ENCODE measurements around the gene HDDC2. TPM values are rescaled to one million over a fixed set of nuclear protein-coding genes. Genes with fewer than 3 reads are reported as not detected.

Gene HDDC2
- total RNA-seq, 1 donor from 2014 or later: 10.7 TPM

- DNase-seq: no peak
These were observed 69.3 kb downstream of the HDDC2 start for GRCh38 chr6:125232466-125232865.

GRCh38 chr6:125231574-125232343, 70.0 kb downstream of the HDDC2 start:
- DNase-seq: no peak

- no peak for DNase-seq
These were observed 70.6 kb downstream of the HDDC2 start for GRCh38 chr6:125231133-125231532.

GRCh38 chr6:125230674-125231073, 71.1 kb downstream of the HDDC2 start:
- no peak for DNase-seq

- no peak for DNase-seq
These were observed 72.7 kb downstream of the HDDC2 start for GRCh38 chr6:125228981-125229479.

GRCh38 chr6:125227244-125227643, 74.5 kb downstream of the HDDC2 start:
- DNase-seq: no peak

Other genes starting within 250 kb of the HDDC2 start
- gene TPD52L1, start 148.2 kb downstream of the HDDC2 start, total RNA-seq: 10.7 and 10.8 TPM in 2 replicates